Measurements from ENCODE around the gene KCTD4.

GRCh38 chr13:45226024-45226423 lies 25.2 kb upstream of the KCTD4 start:
- TF ChIP-seq, protein P1, sequence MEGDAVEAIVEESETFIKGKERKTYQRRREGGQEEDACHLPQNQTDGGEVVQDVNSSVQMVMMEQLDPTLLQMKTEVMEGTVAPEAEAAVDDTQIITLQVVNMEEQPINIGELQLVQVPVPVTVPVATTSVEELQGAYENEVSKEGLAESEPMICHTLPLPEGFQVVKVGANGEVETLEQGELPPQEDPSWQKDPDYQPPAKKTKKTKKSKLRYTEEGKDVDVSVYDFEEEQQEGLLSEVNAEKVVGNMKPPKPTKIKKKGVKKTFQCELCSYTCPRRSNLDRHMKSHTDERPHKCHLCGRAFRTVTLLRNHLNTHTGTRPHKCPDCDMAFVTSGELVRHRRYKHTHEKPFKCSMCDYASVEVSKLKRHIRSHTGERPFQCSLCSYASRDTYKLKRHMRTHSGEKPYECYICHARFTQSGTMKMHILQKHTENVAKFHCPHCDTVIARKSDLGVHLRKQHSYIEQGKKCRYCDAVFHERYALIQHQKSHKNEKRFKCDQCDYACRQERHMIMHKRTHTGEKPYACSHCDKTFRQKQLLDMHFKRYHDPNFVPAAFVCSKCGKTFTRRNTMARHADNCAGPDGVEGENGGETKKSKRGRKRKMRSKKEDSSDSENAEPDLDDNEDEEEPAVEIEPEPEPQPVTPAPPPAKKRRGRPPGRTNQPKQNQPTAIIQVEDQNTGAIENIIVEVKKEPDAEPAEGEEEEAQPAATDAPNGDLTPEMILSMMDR (IDR thresholded peaks at IDR 0.05; ENCODE audit: insufficient read depth, low read depth, low read length), result no peak
- no peak for TF ChIP-seq EZH2 (IDR thresholded peaks at IDR 0.05; ENCODE audit: insufficient read depth, low read length)
